Measurements from ENCODE around the gene PANX1.

PANX1 gene

GRCh38 chr11:94148189-94148588 lies 19.5 kb downstream of the PANX1 start:
- no peak for TF ChIP-seq CTCF (IDR thresholded peaks at IDR 0.05)

GRCh38 chr11:94149431-94150017 lies 20.9 kb downstream of the PANX1 start:
- H3K36me3 Mint-ChIP-seq (ENCODE audit: low read depth) = peaks cover 17% of the 10 kb centered on the region
- no peaks in the 10 kb centered on the region for H3K9me3 Mint-ChIP-seq
- peaks cover 72% of the 10 kb centered on the region for H3K4me1 Mint-ChIP-seq
- H3K27me3 Mint-ChIP-seq (ENCODE audit: low read depth, poor library complexity) = no peaks in the 10 kb centered on the region
- TF ChIP-seq CTCF (IDR thresholded peaks at IDR 0.05) = no peak
- DNase-seq = no peak
- H3K27ac Mint-ChIP-seq = no peak overlapping the region
- H3K4me3 Mint-ChIP-seq = no peak overlapping the region

More at GRCh38 chr11:94148189-94148588, 19.5 kb downstream of the PANX1 start:
- H3K4me1 Mint-ChIP-seq = peaks cover 74% of the 10 kb centered on the region
- H3K4me3 Mint-ChIP-seq = no peak overlapping the region
- H3K27ac Mint-ChIP-seq = no peak overlapping the region
- DNase-seq = no peak
- peaks cover 8% of the 10 kb centered on the region for H3K36me3 Mint-ChIP-seq (ENCODE audit: low read depth)
- no peaks in the 10 kb centered on the region for H3K27me3 Mint-ChIP-seq (ENCODE audit: low read depth, poor library complexity)
- H3K9me3 Mint-ChIP-seq = no peaks in the 10 kb centered on the region

- Mint-ChIP-seq H3K27ac (no peak overlapping the region), H3K4me3 (no peak overlapping the region), H3K9me3 (no peaks in the 10 kb centered on the region), H3K4me1 (peaks cover 73% of the 10 kb centered on the region), H3K27me3 (ENCODE audit: low read depth, poor library complexity) (no peaks in the 10 kb centered on the region), H3K36me3 (ENCODE audit: low read depth) (peaks cover 19% of the 10 kb centered on the region)
- DNase-seq = no peak
- TF ChIP-seq CTCF (IDR thresholded peaks at IDR 0.05) = no peak
These were observed 21.4 kb downstream of the PANX1 start for GRCh38 chr11:94150056-94150455.

GRCh38 chr11:94150704-94151685 lies 22.4 kb downstream of the PANX1 start:
- no peak for DNase-seq
- Mint-ChIP-seq H3K4me1 (peaks cover 66% of the 10 kb centered on the region), H3K4me3 (no peak overlapping the region), H3K36me3 (ENCODE audit: low read depth) (peaks cover 22% of the 10 kb centered on the region), H3K27me3 (ENCODE audit: low read depth, poor library complexity) (no peaks in the 10 kb centered on the region), H3K27ac (no peak overlapping the region), H3K9me3 (peaks cover 4% of the 10 kb centered on the region)
- TF ChIP-seq CTCF (IDR thresholded peaks at IDR 0.05) = no peak

- Mint-ChIP-seq H3K27ac (peak overlapping the region; percentile 93), H3K9me3 (peaks cover 14% of the 10 kb centered on the region), H3K4me1 (peaks cover 56% of the 10 kb centered on the region), H3K4me3 (no peak overlapping the region), H3K36me3 (ENCODE audit: low read depth) (peaks cover 31% of the 10 kb centered on the region), H3K27me3 (ENCODE audit: low read depth, poor library complexity) (no peaks in the 10 kb centered on the region)
- DNase-seq = no peak
- no peak for TF ChIP-seq CTCF (IDR thresholded peaks at IDR 0.05)
These were observed 23.4 kb downstream of the PANX1 start for GRCh38 chr11:94151903-94152677.
